ENCODE data around the gene NOS3. TPM values are rescaled to one million over a fixed set of nuclear protein-coding genes. Genes with fewer than 3 reads are reported as not detected.

The NOS3 gene
- total and polyA plus RNA-seq, 9 of the 15 experiments (the other 6 are each of a cell fraction or from before 2014, with no cell fraction given) = 1.1 to 121 (median 23.6) TPM

GRCh38 chr7:150944066-150945042 lies 46.5 kb upstream of the NOS3 start (continued):
- TF ChIP-seq ZFP91 (CRISPR knock-in tag; IDR thresholded peaks at IDR 0.05) (no peak), E2F5 (CRISPR knock-in tag; IDR thresholded peaks at IDR 0.05) (no peak), ILK (tag; IDR thresholded peaks at IDR 0.05; ENCODE audit: borderline replicate concordance, low read depth) (no peak), TEAD2 (tag; IDR thresholded peaks at IDR 0.05) (no peak), RBM14 (IDR thresholded peaks at IDR 0.05; ENCODE audit: borderline replicate concordance, insufficient read depth, low read depth, low read length) (no peak), CHCHD3 (CRISPR knock-in tag; IDR thresholded peaks at IDR 0.05) (no peak), BRD4 (IDR thresholded peaks at IDR 0.05) (no peak), HMGN3 (IDR thresholded peaks at IDR 0.05; ENCODE audit: borderline replicate concordance, extremely low read depth, insufficient read length, low read depth, low read length) (no peak), SP1 (CRISPR knock-in tag; IDR thresholded peaks at IDR 0.05) (no peak), ATF1 (CRISPR knock-in tag; IDR thresholded peaks at IDR 0.05) (no peak), ATF1 (tag; IDR thresholded peaks at IDR 0.05) (no peak), LCOR (CRISPR knock-in tag; IDR thresholded peaks at IDR 0.05) (no peak), SNIP1 (IDR thresholded peaks at IDR 0.05; ENCODE audit: low read depth) (no peak), CREBBP (IDR thresholded peaks at IDR 0.05; ENCODE audit: low read depth, low read length) (no peak), MAFG (tag; conservative IDR thresholded peaks at IDR 0.05) (no peak), FOXJ2 (tag; IDR thresholded peaks at IDR 0.05) (no peak), EZH2 (IDR thresholded peaks at IDR 0.05; ENCODE audit: borderline replicate concordance, low read depth, low read length) (no peak), NCOA2 (IDR thresholded peaks at IDR 0.05; ENCODE audit: partially characterized antibody in 2 of 2) (no peak), CTCFL (IDR thresholded peaks at IDR 0.05; ENCODE audit: borderline replicate concordance, insufficient read depth, low read depth, low read length, poor library complexity, severe bottlenecking) (no peak), CBX1 (IDR thresholded peaks at IDR 0.05; ENCODE audit: low read depth) (no peak), HSF4 (CRISPR knock-in tag; IDR thresholded peaks at IDR 0.05; ENCODE audit: borderline replicate concordance) (no peak), RBBP5 (IDR thresholded peaks at IDR 0.05; ENCODE audit: borderline replicate concordance, insufficient read depth, low read length, poor library complexity, severe bottlenecking) (no peak)

All from K562 (cell line).